ACHN (cell line): ENCODE data around the gene PXDN.

Experiments used
- DNase-seq: peaks from one replicate; pipeline ENCODE4 v3.0.0-alpha.2; 2015
- in situ Hi-C: cut with HindIII; loops from 2 replicates; pipeline ENCODE4 v1.10.0; 2017; ENCODE audit warnings: low sequenced_read_pairs, low pct_ligation_motif_present, low pct_unique_long_range_greater_than_20kb

PXDN gene, protein sequence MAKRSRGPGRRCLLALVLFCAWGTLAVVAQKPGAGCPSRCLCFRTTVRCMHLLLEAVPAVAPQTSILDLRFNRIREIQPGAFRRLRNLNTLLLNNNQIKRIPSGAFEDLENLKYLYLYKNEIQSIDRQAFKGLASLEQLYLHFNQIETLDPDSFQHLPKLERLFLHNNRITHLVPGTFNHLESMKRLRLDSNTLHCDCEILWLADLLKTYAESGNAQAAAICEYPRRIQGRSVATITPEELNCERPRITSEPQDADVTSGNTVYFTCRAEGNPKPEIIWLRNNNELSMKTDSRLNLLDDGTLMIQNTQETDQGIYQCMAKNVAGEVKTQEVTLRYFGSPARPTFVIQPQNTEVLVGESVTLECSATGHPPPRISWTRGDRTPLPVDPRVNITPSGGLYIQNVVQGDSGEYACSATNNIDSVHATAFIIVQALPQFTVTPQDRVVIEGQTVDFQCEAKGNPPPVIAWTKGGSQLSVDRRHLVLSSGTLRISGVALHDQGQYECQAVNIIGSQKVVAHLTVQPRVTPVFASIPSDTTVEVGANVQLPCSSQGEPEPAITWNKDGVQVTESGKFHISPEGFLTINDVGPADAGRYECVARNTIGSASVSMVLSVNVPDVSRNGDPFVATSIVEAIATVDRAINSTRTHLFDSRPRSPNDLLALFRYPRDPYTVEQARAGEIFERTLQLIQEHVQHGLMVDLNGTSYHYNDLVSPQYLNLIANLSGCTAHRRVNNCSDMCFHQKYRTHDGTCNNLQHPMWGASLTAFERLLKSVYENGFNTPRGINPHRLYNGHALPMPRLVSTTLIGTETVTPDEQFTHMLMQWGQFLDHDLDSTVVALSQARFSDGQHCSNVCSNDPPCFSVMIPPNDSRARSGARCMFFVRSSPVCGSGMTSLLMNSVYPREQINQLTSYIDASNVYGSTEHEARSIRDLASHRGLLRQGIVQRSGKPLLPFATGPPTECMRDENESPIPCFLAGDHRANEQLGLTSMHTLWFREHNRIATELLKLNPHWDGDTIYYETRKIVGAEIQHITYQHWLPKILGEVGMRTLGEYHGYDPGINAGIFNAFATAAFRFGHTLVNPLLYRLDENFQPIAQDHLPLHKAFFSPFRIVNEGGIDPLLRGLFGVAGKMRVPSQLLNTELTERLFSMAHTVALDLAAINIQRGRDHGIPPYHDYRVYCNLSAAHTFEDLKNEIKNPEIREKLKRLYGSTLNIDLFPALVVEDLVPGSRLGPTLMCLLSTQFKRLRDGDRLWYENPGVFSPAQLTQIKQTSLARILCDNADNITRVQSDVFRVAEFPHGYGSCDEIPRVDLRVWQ (N-terminal part only)

DNA sequence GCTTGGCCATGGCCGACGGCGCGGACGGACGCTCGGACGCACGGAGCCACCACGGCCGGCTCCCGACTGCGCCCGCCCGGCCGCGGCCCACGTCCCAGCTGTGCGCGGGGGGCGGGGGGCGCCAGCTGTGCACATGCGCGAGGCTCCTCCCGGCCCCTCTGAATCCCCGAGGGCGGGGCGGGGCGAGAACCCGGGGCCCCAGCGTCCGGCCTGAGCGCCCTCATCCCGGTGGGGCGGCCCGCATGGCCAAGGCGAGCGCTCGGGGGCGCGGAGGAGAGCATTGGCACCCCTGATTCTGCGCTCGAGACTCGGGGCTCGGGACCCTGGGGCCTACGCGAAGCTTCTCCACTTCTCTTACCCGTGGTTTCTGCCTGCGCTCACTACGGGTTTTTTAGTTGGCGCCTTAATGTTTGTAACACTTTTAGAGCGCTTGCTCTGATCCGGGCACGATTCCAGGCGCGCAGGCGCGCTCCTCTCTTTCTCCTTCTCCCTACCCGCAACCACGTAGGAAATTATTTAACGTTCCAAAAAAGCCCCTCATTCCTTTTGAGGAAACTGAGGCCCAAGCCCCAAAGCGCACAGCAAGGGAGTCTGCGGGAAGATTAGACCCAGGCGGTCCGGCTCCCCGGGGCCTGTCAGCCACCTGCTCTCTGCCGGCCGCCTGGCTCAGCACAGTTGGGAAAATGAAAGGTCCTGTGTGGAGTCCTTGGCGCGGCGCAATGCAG, at the start of gene PXDN:
Gene PXDN, minus strand, starts transcription at position 70 of the 725 bp plus-strand sequence. Its CDS starts 60 bp downstream, at position 10.
- DNase-seq = peak; percentile 46
- in situ Hi-C loops = loop anchor here (25.0 kb wide), 1 partner anchor 157 kb away; no protein-coding TSS in a partner anchor

DNA sequence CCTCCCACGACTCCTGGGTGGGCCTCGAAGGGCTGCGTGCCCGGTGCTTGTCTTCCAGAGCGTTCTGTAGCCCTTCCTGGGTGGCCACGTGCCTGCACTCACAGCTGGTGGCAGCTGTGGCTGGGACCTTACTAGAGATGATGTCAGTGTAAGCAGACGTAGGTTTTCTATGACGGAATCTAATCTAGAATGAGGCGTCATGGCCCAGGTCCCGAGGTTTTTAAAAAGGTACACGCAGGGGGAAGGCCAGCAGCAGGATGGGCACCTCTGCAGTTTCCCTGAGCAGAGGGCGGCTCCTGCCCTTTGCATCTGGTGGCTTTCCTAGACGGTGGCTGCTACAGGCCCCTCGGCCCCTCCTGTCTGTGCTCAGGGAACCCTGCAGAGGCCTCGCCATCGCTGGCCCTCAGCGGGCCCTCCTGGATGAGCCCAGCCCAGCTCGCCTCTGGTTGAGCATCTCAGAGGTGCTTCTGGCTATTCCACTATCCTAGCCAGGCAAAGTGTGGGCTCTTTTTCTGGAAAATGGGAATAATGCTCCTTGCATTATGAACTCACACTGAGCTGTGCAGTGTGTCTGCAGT, 49.6 kb upstream of the PXDN start:
- in situ Hi-C loops = no loop called here
- DNase-seq = no peak

DNA sequence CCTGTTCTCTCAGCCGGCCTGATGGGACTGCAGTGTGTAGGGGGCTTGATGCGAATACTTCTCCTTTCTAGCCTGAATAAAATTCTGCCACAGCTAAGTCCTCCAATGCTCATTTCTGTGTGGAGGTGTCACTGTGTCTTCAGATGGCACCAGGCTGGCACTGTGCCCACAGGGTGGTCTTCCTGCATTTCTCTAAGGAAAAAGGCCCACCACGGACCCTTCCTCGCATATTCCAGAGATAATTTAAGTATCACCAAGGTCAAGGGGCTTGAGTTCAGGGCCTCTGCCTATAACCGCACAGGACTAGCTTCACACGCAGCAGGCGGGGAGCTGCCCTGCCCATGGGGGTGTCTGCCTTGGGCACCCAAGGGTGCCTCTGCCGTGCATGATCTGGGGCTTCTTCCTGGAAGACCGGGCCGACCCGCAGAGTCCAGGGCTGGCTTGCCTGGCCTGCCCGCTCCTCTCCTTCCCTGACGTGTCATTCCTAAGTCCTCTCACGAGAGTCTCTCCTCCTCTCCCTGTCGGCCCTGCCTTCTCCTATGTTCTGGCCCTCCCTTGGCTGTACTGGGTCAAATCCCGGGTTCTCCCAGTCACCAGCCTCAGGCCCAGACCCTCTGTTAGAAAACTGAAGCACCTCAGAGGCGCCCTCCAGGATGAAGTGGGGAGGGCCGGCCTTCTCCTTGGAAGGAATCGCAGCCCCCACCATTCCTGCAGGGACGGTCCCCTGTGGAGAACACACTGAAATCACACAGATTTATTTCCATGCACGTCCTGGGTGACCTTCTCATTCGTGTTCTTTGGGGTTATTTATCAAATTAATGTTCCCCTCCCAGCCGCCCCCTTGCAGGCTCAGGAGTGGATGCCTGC, 48.9 kb upstream of the PXDN start:
- DNase-seq = no peak
- in situ Hi-C loops = no loop called here

DNA sequence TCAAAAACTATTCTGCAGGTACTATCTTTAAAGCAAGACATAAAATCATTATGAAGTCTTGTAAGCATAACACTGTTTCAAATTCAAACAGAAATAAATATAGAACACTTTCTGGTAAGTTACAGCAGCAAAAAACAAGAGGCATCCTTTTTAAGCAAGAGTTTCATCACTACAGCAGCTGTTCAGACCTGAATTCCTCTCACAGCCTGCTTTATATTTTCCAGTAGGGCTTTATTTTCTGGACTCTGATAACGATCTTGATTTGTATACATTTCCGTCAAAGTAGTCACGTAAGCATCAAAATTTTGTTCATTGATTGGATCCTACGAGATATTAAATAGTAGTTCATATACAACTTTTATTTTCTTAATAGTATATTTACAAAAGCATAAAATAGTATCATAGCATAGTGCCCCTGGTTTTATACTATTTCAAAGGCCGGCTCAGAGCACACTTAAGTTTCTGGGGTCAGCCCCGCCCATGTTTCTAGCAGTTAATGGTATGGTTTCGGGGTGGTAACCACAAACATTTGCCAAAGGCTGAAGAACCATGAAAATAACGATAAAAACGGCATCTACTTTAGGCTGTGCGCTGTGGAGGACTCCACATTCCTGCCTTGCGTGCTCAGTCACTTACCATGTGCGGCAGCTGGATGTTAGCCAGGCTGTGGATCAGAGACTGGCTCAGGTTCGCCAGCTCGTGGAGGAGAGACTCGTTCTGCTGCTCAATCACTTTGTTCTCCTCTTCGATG, 47.5 kb upstream of the PXDN start:
- in situ Hi-C loops = no loop called here
- no peak for DNase-seq

DNA sequence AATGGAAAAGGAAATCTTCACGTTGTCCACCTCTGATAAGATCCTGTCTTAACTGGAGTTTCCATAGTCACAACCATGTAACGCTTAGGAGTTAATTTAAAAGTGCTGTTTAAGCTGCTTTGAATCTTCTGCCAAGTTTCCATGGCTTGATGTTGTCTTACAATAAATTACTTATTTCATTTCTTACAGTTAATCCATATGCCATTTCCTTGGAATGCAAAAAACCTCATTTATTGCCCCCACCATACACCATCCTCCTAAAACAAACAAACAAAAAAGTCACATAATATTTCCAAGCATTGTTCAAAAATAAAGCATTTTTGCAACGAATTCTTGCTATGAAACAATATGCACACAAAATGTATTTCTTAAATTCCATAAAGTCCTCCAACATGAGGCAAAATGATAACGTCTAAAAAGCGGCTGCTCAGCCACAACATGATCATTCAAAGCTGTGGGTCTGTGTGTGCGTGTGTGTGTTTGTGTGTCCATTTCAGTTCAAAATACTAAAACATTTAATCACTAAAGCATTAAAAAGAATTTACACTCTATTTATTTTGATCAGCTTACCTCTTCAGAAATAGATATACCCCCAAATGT, 46.8 kb upstream of the PXDN start:
- DNase-seq = no peak
- in situ Hi-C loops = no loop called here

DNA sequence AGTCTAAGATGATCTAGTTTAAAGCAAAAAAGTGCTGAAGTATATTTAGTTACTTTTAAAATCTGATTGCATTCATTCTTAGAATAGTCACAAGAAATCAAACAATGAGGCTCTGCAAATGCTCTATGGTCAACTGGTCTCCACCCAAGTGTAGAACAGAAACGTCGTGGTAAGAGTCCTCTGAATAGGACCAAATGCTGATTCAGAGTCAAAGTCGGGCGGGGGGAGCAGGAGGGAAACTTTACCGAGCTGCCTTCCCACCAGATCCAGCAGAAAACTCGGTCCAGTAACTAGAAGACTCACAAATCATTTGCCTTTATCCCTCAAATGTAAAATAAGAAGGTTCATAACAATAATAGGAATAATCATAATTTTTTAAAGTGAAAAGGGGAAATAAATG, 46.2 kb upstream of the PXDN start:
- DNase-seq = no peak
- in situ Hi-C loops = no loop called here

DNA sequence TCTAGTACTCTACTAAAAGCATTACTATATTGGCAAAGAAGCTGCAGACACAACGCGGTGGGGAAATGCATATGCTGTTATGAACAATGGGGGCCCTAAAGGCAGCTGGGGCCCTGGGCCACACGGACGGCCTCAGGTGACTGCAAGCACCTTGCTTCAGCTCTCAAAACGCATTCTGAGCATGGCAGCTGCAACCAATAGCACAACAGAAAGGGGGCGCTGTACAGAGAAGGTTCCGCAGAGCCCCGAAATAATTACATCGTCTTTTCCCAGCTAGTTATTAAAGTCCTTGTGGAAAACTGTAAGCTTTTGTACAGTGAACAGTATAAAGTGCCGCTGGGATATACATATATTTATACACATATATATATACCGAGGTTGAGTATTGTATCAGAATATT, 45.3 kb upstream of the PXDN start:
- DNase-seq = no peak
- in situ Hi-C loops = no loop called here

DNA sequence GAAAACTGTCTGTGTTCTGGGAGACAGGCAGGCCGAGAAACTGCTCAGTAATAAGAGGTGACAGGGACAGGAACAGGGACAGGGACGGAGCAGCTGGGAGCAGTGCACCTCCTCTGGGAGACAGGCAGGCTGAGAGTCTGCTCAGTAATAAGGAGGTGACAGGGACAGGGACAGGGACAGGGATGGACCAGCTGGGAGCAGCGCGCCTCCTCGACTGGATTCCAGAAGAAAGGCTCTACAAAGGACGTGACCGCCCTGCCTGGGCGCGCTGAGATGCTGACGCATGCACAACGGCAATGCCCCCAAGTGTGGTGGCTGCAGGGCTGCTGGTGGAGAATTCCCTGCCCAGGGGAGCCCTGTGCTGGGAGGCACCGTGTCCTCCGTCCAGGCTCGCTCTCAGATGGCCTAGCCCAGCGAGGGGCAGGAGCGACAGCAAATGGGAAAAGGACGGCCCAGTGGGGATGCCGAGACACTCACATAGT, 44.2 kb upstream of the PXDN start:
- no peak for DNase-seq
- in situ Hi-C loops = no loop called here

DNA sequence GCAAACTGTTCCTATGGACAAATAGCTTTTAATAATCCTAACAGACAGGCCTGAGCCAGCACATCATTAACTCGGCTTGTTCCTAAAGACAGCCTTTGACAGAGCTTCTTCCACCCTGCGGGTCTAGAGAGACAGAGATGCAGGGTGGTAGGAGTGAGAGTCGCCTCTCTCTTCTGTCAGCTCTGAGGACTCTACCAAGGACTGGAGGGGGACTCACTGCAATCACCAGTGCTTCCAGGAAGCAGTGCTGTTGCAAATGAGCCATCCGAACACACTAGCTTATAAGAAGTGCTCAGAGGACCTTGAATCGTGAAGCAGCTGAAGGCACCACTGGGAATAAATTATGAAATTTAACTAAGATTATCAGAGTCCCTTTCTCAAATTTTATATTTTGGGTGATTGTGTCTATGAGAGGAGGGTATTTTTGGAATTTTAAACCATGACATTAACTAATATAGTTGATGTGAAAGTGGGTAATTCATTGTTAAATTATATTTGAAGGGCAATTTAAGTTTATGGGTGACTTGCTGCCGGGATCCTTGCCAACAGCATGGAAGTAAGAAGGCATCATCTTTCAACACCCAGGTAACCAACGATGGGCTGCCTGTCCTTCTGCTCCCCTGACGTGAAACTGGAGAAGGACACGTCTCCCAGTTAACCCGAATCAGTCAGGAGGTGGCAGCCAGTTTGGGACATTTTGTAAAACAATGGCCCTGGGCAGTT, 43.6 kb upstream of the PXDN start:
- in situ Hi-C loops = no loop called here
- DNase-seq = no peak

DNA sequence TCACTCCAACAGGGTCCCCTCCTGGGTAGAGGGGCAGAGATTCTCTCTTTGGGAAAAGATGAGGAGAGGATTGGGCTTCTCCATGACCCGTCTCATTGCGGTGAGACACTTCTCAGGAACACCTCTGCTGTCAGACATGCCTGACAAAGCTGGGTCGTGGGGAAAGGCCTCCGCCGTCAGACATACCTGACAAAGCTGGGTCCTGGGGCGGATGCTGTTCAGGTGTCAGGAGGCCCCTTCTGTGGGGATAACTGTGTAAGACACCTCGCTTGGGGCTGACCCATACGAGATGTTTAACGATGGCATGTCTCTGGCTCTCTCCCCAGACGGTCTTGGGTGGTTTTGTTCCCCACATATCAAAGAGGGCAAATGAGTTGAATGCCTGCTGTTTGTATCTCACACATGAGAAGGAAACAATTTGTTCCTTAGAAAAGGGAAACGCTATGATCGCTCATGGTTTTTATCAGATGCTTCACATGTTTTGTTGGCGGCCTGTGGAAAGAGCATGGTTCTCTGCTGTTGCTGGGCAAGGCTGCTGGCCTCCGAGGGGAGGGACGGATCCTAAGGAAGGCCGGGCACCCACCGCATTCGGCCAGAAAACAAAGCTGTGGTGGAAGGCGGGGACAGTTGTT, 40.8 kb upstream of the PXDN start:
- in situ Hi-C loops = no loop called here
- DNase-seq = no peak

DNA sequence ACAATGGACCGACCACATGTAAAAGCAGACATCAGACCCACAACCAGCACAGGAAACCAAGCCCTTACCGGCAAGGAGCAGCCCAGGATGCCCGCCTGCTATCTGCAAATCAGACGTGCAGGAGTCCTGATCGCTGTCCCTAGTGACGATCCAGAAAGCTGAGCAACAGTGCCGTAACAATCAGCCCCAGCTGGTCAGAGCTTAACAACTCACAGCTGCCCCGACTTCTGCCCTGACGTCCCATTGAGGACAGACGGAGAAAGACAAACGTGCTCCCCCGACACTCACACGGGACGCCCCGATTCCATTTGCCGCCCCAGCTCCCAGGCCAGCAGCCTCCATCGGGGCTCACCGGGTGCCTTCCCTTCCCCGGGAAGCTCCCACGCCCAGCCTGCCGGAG, 39.8 kb upstream of the PXDN start:
- DNase-seq = no peak
- in situ Hi-C loops = no loop called here

DNA sequence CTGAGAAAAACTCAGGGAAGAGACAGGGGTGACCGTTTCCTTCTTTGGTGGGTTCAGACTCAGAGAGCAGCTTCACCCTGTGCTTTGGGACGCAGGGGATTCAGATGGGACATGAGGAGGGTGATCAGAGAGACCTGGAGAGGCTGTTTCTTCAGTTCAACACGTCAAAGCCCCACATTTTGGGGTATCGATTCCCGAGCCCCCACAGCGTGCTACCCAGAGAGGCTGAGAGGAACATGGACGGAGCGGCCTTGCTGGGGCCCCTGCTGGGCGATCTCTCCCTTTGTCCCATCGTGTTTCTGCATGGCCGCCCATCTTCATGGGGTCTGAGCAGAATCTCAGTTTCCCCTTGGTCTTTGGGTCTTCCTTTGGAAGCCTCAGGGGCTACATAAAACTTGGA, 38.2 kb upstream of the PXDN start:
- in situ Hi-C loops = no loop called here
- no peak for DNase-seq

DNA sequence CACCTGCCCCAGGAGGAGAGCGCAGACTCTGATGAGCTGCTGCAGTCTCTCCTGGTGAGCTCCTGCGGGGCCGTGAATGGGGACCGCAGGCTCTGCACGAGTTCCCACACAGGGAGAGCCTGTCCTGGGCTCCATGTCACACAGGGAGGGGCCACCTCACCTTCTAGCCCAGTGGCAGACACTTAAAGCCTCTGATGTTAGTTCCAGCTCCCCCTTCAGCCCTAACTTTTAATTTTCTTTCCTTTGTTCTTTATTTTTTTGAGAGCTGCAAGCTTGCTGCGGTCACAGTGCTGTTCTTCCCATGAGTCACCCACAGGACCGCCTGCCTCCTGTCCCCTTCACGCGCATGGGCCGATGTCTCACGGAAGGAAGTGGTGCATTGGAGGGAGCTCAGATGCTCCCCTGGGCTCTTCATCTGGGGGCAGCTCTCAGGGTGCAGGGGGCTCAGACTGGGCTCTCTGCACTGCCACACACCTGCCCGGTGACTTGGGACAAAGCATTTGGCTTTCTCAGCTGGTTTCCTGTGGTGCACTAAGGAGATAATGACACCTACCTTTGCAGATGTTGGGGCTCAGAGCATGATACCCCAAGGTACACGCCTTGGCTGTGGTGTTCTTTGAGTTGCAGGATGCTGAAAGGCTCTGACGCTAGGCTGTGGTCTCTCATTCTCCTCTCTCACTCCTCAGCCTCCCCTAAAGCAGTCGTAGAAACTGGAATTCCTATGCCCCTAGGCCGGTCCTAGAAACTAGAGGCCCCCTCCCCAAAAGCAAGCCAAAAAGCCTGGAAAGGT, 37.2 kb upstream of the PXDN start:
- in situ Hi-C loops = no loop called here
- DNase-seq = no peak

DNA sequence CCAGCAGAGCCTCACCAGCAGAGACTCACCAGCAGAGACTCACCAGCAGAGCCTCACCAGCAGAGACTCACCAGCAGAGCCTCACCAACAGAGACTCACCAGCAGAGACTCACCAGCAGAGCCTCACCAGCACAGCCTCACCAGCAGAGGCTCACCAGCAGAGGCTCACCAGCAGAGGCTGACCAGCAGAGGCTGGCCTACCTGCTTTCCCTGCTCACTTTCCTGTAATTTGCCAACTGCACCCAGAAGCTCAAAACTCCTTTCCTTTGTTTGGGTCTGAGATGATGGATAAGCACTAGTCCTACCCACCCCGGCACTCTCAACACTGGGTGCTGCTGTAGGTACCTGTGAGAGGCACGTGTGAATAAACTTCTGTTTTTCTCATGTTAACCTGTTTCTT, 36.4 kb upstream of the PXDN start:
- DNase-seq = no peak
- in situ Hi-C loops = no loop called here
